HG03045 (cell line): ENCODE results near the gene FMNL3.

Experiments
- ATAC-seq: cut with Tn5 transposase; IDR thresholded peaks from one replicate; pipeline ENCODE4 v1.9.1; 2021; ENCODE audit warnings: mild to moderate bottlenecking, moderate library complexity; ENCODE audit not compliant: unreplicated experiment

FMNL3 gene

DNA sequence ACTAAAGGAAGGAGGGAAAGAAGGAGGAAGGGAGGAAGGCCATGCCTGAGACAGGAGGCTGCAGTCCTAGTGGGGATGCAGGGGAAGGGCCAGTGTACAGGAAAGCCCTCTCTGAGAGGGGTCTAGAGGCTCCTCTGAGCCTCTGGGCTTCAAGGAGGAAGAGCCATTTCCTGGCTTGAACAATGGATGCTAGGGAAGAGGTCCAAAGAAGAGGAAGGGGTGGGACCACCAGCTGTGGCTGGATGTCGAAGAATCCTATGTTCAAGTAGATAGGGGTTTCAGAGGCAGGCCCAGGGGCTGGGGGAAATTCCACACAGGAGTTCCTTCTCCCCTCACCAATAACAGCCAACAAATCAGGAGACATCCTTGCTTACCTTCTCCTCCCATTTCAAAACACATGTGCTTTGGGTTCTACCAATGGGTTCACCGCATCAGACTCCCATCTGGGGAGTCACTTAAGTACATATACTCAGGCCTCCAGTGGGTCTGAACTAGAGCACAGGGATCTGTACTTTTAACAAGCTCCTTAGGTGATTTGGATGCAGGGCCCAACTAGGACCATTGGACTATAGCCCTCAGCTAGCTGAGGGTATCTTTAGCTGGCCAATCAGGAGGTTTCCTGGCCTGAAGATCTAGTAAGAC lies 51.5 kb downstream of the FMNL3 start:
- ATAC-seq = no peak

DNA sequence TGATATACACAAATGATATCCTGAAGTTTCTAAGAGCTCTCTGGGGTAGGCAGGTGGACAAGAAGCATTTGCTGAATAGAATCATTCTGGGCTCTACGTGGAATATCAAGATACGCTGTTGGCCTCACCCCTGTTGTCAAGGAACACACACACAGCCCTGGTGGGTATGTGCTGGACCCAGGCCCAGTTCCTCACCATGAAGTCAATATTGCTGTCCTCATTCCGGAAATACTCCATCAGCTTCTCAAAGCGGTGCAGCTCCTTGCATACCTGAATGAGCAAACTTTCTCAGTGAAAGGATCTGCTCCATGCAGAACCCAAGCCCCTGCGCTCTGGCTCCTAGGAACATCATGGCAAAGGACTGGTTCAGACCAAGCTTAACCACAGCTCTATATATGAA lies 52.5 kb downstream of the FMNL3 start:
- no peak for ATAC-seq

DNA sequence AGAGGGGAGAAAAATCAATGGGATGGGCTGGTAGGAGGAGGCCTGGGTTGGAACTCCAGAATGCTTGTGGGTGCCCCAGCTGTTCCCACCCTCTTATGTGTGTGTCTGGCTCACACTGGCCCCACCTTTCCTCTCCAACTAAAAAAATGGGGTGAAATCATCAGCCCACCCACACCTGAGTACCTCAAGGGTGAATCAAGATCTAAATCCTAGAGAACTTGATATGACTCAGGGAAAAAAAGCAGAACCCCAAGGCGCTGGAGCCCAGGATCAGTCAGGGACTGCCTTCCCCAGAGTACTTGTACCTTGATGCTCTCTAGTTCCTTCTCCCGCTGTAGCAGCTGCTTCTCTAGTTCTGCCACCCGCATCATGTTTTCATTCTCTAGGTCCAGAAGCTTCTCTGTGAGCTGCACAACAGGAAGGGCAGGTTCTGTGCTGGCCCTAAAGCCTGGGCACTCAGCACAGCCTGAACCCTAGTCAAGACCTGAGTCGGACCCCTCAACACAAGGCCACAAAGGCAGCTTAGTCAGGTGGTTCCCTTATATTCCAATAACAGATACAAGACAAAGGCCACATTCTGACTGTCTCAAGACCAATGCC lies 54.2 kb downstream of the FMNL3 start:
- no peak for ATAC-seq

DNA sequence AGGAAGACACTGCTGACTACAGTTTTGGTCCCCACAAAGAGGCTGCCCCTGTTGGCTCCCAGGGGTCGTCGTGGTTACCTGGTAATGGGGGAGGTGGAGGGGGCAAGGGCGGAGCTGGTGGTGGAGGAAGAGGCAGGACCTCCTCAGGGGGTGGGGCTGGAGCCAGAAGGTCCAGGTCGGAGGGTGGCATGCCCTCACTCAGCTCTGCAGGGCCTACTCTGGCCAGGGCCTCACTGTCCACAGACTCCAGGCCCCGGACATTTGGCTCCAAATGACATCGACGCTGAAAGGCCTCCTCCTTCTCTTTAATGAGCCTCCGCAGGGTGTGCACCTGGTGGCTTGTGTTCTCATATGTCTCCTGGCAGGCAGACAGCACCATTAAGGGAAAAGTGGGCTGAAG lies 55.4 kb downstream of the FMNL3 start:
- ATAC-seq = no peak

DNA sequence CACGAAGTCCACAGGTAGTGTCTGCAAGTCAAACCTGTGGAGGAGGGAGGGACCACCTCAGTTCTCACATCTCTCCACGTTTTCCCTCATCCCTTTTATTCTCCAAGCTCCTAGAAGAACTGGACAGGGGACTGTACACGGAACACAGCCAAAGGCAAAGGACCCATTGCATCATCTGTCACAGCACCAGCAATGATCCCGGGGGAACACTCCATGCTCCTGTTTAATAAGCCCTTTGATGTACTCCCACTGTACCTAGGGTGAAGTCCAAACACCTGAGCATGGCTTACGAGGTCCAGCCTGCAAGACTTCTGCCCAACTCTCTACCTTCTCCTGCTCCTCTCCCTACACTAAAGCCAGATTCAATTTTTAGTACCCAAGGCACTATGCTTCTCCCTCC lies 57.3 kb downstream of the FMNL3 start:
- ATAC-seq = no peak

DNA sequence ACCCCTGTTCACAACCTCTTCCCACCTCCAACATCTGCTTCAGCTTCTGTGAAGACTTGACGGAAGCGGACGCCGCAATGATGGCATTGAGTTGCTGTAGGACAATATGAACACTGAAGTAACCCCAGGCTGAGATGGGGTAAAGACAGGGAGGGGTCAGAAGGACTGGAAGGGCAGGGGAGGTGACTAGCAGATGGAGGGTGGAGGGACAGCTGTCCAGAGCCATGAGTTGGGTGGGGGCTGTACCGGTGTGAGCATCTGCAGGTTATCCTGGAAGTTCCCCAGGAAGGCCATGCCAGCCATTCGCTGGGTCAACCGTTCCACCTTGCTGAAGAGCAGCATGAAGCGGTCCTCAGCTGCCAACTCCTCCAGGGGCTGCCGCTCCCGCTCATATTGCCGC lies 57.8 kb downstream of the FMNL3 start:
- no peak for ATAC-seq

DNA sequence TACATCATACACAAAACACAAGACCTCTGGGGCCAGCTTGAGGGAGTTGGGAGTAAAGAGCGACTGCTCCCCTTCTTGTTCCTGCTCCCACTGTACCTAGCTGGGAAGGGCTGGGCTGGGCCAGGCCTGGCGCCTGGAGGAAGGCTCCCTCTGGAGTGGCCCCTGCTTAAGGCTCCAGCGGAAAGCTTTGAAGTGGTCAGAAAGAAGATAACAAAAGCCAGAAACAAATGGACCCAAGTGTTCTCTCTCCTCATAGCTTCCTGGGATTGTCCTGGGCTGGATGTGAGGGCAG lies 58.5 kb downstream of the FMNL3 start:
- no peak for ATAC-seq

GRCh38 chr12:49647827-49648711 lies 59.1 kb downstream of the FMNL3 start:
- no peak for ATAC-seq

DNA sequence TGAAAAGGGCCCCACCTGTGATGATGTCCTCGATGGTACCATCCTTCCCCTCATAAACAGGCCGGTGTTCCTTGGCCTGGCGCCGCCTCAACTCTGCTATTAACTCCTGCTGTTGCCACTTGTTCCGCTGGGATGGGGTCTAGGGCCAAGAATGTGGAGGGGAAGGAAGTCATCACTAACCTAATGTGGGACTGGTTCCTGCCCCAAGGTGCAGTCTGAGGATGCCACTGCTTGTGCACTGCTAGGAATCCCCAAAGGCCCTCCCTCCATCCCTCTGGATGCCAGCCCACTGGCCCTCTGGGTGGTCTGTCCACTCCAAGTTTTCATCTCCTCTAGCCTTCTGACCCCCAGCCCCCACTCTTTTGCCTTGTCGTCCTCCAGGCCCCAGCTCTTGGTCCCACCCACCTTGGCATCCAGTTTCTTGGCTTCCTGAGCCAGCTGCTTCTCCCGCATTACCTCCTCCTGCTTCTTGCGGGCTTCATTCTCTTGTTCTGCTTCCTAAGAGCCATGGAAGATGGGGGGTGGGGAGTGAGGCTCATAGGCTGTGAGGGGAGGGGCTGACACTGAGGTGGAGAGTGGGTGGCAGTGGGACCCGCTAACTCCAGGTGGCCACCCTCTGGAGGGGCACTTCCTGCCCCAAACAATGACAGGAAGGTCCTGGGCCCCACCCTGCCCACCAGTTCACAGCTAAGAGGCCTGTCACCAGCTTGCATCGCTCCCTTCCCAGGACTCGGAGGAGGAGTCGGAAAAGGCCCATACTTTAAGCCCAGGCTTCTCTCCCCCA lies 60.1 kb downstream of the FMNL3 start:
- ATAC-seq = no peak

- no peak for ATAC-seq
Observed at GRCh38 chr12:49646331-49646830, 60.8 kb downstream of the FMNL3 start.

DNA sequence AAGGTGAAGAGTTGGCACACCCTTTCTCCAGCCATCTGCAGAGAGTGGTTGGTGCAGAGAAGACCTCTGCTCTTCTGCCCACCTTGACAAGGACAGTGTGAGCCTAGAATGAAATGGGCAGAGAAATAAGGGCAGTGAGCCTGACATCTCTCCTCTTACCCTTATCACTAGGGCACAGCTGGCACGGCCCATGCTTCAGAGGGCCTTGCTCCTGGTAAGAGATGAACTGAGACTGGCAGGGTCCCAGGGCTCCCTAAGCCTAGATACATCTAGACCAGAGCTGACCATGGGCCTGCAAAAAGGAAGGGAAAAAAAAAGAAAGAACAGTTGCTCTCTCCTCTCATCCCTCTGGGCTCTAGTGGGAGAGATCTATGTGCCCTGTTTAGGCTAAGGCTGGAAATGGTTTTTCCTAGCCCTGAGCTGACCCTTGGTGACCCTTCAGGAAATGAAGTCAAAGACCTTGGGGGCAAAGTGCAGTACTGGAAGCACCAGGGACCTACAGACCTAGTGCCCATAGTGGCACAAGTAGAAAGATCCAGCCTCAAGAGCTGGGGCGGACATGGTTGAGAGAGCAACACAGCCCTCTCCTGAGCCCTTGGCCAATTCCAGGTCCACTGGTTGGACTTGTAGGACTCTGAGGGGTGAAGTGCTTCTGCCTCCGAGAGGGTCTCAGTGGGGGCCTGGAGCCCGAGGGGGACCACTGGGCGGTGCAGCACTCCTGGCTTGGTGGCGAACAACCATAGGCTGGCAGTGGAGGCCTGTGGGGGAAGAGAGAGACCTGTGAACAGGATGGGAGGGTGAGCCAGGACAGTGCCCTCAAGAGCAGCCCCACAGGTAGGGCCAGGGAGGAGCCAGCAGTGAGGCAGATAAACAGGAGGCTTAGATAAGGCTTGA lies 61.8 kb downstream of the FMNL3 start:
- ATAC-seq = no peak

DNA sequence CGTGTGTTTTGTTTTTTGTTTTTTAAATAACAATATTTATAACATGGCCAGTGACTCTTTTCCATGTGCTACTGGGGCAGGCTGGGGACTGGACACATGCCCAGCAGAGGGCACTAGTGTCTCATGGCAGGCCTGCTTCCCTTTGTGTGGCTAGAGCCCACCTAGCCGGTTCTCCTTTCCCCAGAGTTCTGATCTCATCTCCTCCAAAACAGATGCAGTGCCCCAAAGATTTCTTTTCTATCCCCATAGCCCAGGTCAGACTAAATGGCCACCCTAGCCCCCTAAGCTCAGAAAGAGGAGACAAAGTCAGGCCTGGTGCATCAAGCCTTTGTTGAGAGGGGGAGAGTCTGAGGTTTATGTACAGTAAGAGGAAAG lies 62.6 kb downstream of the FMNL3 start:
- ATAC-seq = no peak

GRCh38 chr12:49643961-49644619 lies 63.1 kb downstream of the FMNL3 start:
- no peak for ATAC-seq

DNA sequence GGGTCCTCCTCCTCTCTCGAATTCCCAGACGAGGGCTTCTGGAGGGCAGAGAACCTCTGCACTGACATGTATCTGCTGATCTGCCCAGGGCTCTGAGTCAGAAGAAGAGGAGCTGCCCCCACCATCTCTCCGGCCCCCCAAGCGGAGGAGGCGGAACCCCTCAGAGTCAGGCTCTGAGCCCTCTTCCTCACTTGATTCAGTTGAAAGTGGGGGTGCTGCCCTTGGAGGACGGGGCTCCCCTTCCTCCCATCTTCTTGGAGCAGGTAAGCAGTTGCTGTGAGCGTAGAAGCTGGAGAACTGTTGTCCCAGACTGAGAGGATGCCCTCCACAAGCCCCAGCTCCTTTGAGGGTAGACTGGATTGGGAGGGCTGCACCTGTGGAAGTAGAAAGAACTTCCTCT lies 64.1 kb downstream of the FMNL3 start:
- ATAC-seq = no peak

GRCh38 chr12:49642370-49642802 lies 64.8 kb downstream of the FMNL3 start:
- no peak for ATAC-seq

GRCh38 chr12:49641748-49642369 lies 65.3 kb downstream of the FMNL3 start:
- no peak for ATAC-seq

- no peak for ATAC-seq
Observed at GRCh38 chr12:49636979-49637755, 70.0 kb downstream of the FMNL3 start.

DNA sequence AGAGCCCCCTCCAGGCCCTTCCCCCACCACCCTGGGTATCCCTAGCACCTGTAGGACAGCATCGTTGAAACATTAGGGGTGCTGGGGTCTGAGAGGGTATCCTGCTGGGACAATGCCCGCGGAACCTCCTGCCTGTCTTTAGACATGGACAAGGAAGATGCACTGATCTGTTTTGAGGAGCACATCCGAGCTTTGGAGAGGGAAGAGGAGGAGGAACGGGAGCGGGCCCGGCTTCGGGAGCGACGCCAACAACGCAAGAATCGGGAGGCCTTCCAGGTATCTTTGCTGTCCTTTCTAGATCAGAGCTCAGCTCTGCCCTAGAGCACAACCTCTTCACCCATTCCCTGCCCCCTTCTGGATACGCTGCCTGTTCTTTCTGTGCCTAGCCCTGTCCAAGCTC lies 70.6 kb downstream of the FMNL3 start:
- ATAC-seq = no peak

GRCh38 chr12:49635656-49636055 lies 71.5 kb downstream of the FMNL3 start:
- no peak for ATAC-seq
